ENCODE measurements around the gene GATD1.
A peak's percentile ranks its signal among the peaks of the same experiment; 100 is the strongest.

Gene GATD1

GRCh38 chr11:724778-725386, 52.4 kb downstream of the GATD1 start:
- no peak for DNase-seq

GRCh38 chr11:724049-724777, 53.1 kb downstream of the GATD1 start:
- DNase-seq, result peak; percentile 29

GRCh38 chr11:723120-723883, 54.0 kb downstream of the GATD1 start:
- peak; percentile 40 for DNase-seq

- DNase-seq, result no peak
Observed at GRCh38 chr11:722346-722811, 54.9 kb downstream of the GATD1 start.

GRCh38 chr11:721741-722345, 55.4 kb downstream of the GATD1 start:
- DNase-seq, result peak; percentile 58

GRCh38 chr11:721247-721740, 56.0 kb downstream of the GATD1 start:
- no peak for DNase-seq

- DNase-seq, result peak; percentile 49
Observed at GRCh38 chr11:720642-721246, 56.5 kb downstream of the GATD1 start.

- DNase-seq, result no peak
Observed at GRCh38 chr11:720017-720641, 57.2 kb downstream of the GATD1 start.

GRCh38 chr11:719214-720016, 57.9 kb downstream of the GATD1 start:
- DNase-seq, result no peak

Data from activated naive CD4-positive, alpha-beta T cell treated with Interleukin-2 at 50 U/mL for 16 hours (primary cell).